H1 (cell line): ENCODE results near the gene CCDC191. TPM values are rescaled to one million over a fixed set of nuclear protein-coding genes. Genes with fewer than 3 reads are reported as not detected.

Experiments used
- CTCF ChIA-PET: fragments of 300-600 bp; sonication (Branson Sonifier 250); formaldehyde crosslinking; loops from one replicate; lab custom pipeline; 2021; ENCODE audit not compliant: partially characterized antibody; lab: Charles Lee
- POLR2A ChIA-PET: fragments of 300-600 bp; sonication (Branson Sonifier 250); formaldehyde crosslinking; loops from one replicate; lab custom pipeline; 2021; ENCODE audit warnings: inconsistent platforms; ENCODE audit not compliant: partially characterized antibody; lab: Charles Lee
- DNase-seq, 2 experiments: peaks; one replicate each; pipeline versions ENCODE4 v3.0.0 to v3.0.0-alpha.2; 2010 to 2022; ENCODE audit warnings: low spot score in 2 of 2, low read depth in 1 of 2, mixed read lengths in 1 of 2
- FAIRE-seq: peaks from 2 replicates; lab custom pipeline; 2011; peaks lifted over from hg19 to GRCh38; lab: Jason Lieb, UNC
- H2AFZ ChIP-seq: 2 replicates; pipeline ENCODE4 v1.8.1; 2012; ENCODE audit warnings: low read length, inconsistent platforms
- H2AK5ac ChIP-seq: 2 replicates; pipeline ENCODE4 v1.6.1; 2013; ENCODE audit warnings: low read depth, low read length
- H2BK120ac ChIP-seq: replicated peaks from 2 replicates; pipeline ENCODE3; 2013; ENCODE audit warnings: low read depth, low read length, inconsistent platforms
- H2BK12ac ChIP-seq: 2 replicates; pipeline ENCODE4 v1.6.1; 2013; ENCODE audit warnings: low read depth, low read length
- H2BK15ac ChIP-seq: 2 replicates; pipeline ENCODE4 v1.6.1; 2013; ENCODE audit warnings: low read length
- H2BK20ac ChIP-seq: 2 replicates; pipeline ENCODE4 v1.6.1; 2013; ENCODE audit warnings: low read length
- H2BK5ac ChIP-seq: 2 replicates; pipeline ENCODE4 v1.6.1; 2013; ENCODE audit warnings: low read depth, low read length
- H3K14ac ChIP-seq: 2 replicates; pipeline ENCODE4 v1.6.1; 2013; ENCODE audit warnings: inconsistent platforms; ENCODE audit not compliant: insufficient read length
- H3K18ac ChIP-seq: 2 replicates; pipeline ENCODE4 v1.6.1; 2013; ENCODE audit warnings: low read length; ENCODE audit errors: extremely low read depth
- H3K23ac ChIP-seq: 2 replicates; pipeline ENCODE4 v1.6.1; 2013; ENCODE audit warnings: inconsistent platforms; ENCODE audit not compliant: insufficient read length
- H3K23me2 ChIP-seq: 2 replicates; pipeline ENCODE4 v1.6.1; 2013; ENCODE audit warnings: low read depth, low read length
- H3K27ac ChIP-seq: 2 replicates; pipeline ENCODE4 v1.6.1; 2011; ENCODE audit warnings: low read depth, low read length, inconsistent platforms
- H3K27me3 ChIP-seq, 4 experiments: replicated peaks in 1 of 4; 1 replicate in 1 of 4; 2 replicates in 3 of 4; pipeline versions ENCODE4 v1.6.1 to v1.8.1; 2011 to 2013; ENCODE audit warnings: low read length in 3 of 4, mild to moderate bottlenecking in 3 of 4, inconsistent platforms in 2 of 4, mixed read lengths in 2 of 4, moderate library complexity in 1 of 4; ENCODE audit not compliant: control insufficient read depth in 3 of 4, insufficient read depth in 3 of 4; ENCODE audit errors: extremely low read depth in 1 of 4
- H3K36me3 ChIP-seq, 4 experiments: 2 replicates each; pipeline versions ENCODE4 v1.6.1 to v1.8.1; 2011 to 2013; ENCODE audit warnings: mild to moderate bottlenecking in 4 of 4, low read length in 3 of 4, moderate library complexity in 2 of 4, control low read depth in 1 of 4, inconsistent platforms in 1 of 4; ENCODE audit not compliant: insufficient read depth in 4 of 4, control insufficient read depth in 2 of 4
- H3K4ac ChIP-seq: replicated peaks from 2 replicates; pipeline ENCODE3; 2013; ENCODE audit warnings: low read length, low read depth, mixed read lengths, inconsistent platforms; ENCODE audit not compliant: insufficient read length
- H3K4me1 ChIP-seq, 4 experiments: replicated peaks in 1 of 4; 1 replicate in 1 of 4; 2 replicates in 3 of 4; pipeline versions ENCODE4 v1.6.1 to v1.8.1; 2011 to 2013; ENCODE audit warnings: low read length in 3 of 4, inconsistent platforms in 2 of 4, mixed read lengths in 1 of 4; ENCODE audit not compliant: insufficient read depth in 4 of 4, control insufficient read depth in 3 of 4
- H3K4me2 ChIP-seq, 2 experiments: 2 replicates each; pipeline versions ENCODE4 v1.6.1 to v1.8.1; 2011 to 2013; ENCODE audit warnings: low read depth in 2 of 2, low read length in 2 of 2, control low read depth in 1 of 2, inconsistent platforms in 1 of 2, mild to moderate bottlenecking in 1 of 2; ENCODE audit not compliant: insufficient read depth in 1 of 2
- H3K4me3 ChIP-seq, 4 experiments: fragments of 200-600, 300-600 bp in 1 of 4; sonication (generic), shearing (Covaris generic), sonication (Bioruptor Twin) in 1 of 4; 2 replicates each; pipeline versions ENCODE4 v1.5.1 to v1.8.1; 2011 to 2016; ENCODE audit warnings: low read length in 4 of 4, low read depth in 3 of 4, control low read depth in 2 of 4, inconsistent platforms in 2 of 4, mild to moderate bottlenecking in 2 of 4, mixed read lengths in 1 of 4, moderate library complexity in 1 of 4; ENCODE audit not compliant: insufficient read depth in 2 of 4; ENCODE audit errors: extremely low read depth in 1 of 4
- H3K56ac ChIP-seq: replicated peaks from 2 replicates; pipeline ENCODE3; 2013; ENCODE audit warnings: low read depth, mild to moderate bottlenecking, mixed read lengths, low read length, inconsistent platforms; ENCODE audit not compliant: insufficient read length
- H3K79me1 ChIP-seq: 2 replicates; pipeline ENCODE4 v1.6.1; 2013; ENCODE audit warnings: low read depth, low read length, control low read depth
- H3K79me2 ChIP-seq, 2 experiments: 2 replicates each; pipeline versions ENCODE4 v1.6.1 to v1.8.1; 2012 to 2013; ENCODE audit warnings: low read length in 2 of 2, mild to moderate bottlenecking in 2 of 2, inconsistent platforms in 1 of 2; ENCODE audit not compliant: insufficient read depth in 2 of 2, control insufficient read depth in 1 of 2
- H3K9ac ChIP-seq, 4 experiments: replicated peaks in 1 of 4; 1 replicate in 1 of 4; 2 replicates in 3 of 4; pipeline versions ENCODE4 v1.6.1 to v1.8.1; 2011 to 2013; ENCODE audit warnings: low read depth in 3 of 4, low read length in 3 of 4, control low read depth in 2 of 4, mild to moderate bottlenecking in 2 of 4, moderate library complexity in 2 of 4, inconsistent platforms in 1 of 4; ENCODE audit errors: extremely low read depth in 1 of 4
- H3K9me3 ChIP-seq, 2 experiments: 2 replicates each; pipeline versions ENCODE4 v1.6.1 to v1.8.1; 2012 to 2013; ENCODE audit warnings: mild to moderate bottlenecking in 2 of 2, moderate library complexity in 2 of 2, control low read depth in 1 of 2, inconsistent platforms in 1 of 2, low read depth in 1 of 2, low read length in 1 of 2, mixed read lengths in 1 of 2; ENCODE audit not compliant: insufficient read depth in 2 of 2
- H4K20me1 ChIP-seq, 2 experiments: replicated peaks in 1 of 2; 2 replicates each; pipeline versions ENCODE3 to v1.8.1; 2011 to 2013; ENCODE audit warnings: inconsistent platforms in 2 of 2, low read length in 2 of 2, mild to moderate bottlenecking in 1 of 2; ENCODE audit not compliant: insufficient read depth in 2 of 2, control insufficient read depth in 1 of 2
- H4K5ac ChIP-seq: 2 replicates; pipeline ENCODE4 v1.6.1; 2013; ENCODE audit warnings: low read length, low read depth, mixed read lengths, inconsistent platforms; ENCODE audit not compliant: insufficient read length
- H4K8ac ChIP-seq: 2 replicates; pipeline ENCODE4 v1.8.0; 2013; ENCODE audit warnings: mild to moderate bottlenecking, moderate library complexity, low read length, inconsistent platforms; ENCODE audit not compliant: insufficient read depth; ENCODE audit errors: extremely low read depth
- H4K91ac ChIP-seq: replicated peaks from 2 replicates; pipeline ENCODE3; 2013; ENCODE audit warnings: low read length, mixed read lengths, inconsistent platforms; ENCODE audit not compliant: insufficient read length
- ASH2L ChIP-seq: fragments of 200-600, 300-600 bp; sonication (generic); IDR thresholded peaks from one replicate; pipeline ENCODE4 v1.7.1; 2017; ENCODE audit warnings: low read length
- CBX5 ChIP-seq: fragments of 300-800, 300-1000 bp; sonication (generic); IDR thresholded peaks from 2 replicates; pipeline ENCODE4 v1.7.1; 2016; ENCODE audit warnings: antibody characterized with exemption, low read length, low read depth
- JUN ChIP-seq: IDR thresholded peaks from 2 replicates; pipeline ENCODE4 v1.6.1; 2011; ENCODE audit warnings: low read depth, mild to moderate bottlenecking, improper control_type of control experiment, low read length
- KDM5A ChIP-seq: fragments of 200-600 bp; IDR thresholded peaks from 2 replicates; pipeline ENCODE4 v1.7.1; 2012; ENCODE audit warnings: mild to moderate bottlenecking, low read length, inconsistent platforms, mixed read lengths
- RBBP5 ChIP-seq: IDR thresholded peaks from 2 replicates; pipeline ENCODE4 v1.7.1; 2012; ENCODE audit warnings: low read depth, mild to moderate bottlenecking, inconsistent platforms, low read length, moderate library complexity, borderline replicate concordance
- RXRA ChIP-seq: IDR thresholded peaks from 2 replicates; pipeline ENCODE4 v1.6.1; 2011; ENCODE audit warnings: low read depth, mild to moderate bottlenecking, low read length, moderate library complexity; ENCODE audit not compliant: insufficient read depth
- SAP30 ChIP-seq: fragments of 300-600 bp; sonication (generic); IDR thresholded peaks from 2 replicates; pipeline ENCODE4 v1.7.1; 2012; ENCODE audit warnings: low read length, moderate library complexity, mild to moderate bottlenecking, inconsistent platforms; ENCODE audit not compliant: insufficient read depth, insufficient replicate concordance
- TAF1 ChIP-seq: IDR thresholded peaks from 2 replicates; pipeline ENCODE4 v1.6.1; 2011; ENCODE audit warnings: mild to moderate bottlenecking, low read depth, low read length
- TBP ChIP-seq: IDR thresholded peaks from 2 replicates; pipeline ENCODE4 v1.6.1; 2011; ENCODE audit warnings: low read depth, low read length, improper control_type of control experiment
- WGBS, 2 experiments: shearing (Covaris generic) in 1 of 2; methylation state at CpG; one replicate each; pipeline versions ENCODE4 v1.1.6 to v1.1.7; 2013 to 2015; ENCODE audit warnings: low lambda C conversion rate in 2 of 2, mixed read lengths in 2 of 2, inconsistent platforms in 1 of 2, low coverage in 1 of 2, missing lambda C conversion rate in 1 of 2; ENCODE audit not compliant: insufficient replicate concordance in 2 of 2, insufficient coverage in 1 of 2, insufficient read length in 1 of 2; ENCODE audit errors: extremely low coverage in 1 of 2, missing lambda C conversion rate in 1 of 2; 5-methylcytosine and 5-hydroxymethylcytosine counted together
- polyA plus RNA-seq, 7 experiments: library from polyadenylated mRNA; depleted of rRNA in 3 of 7; stranded (reverse) in 5 of 7; unstranded in 2 of 7; fragments of >200 nt in 5 of 7; fragments of 200-250 nt in 2 of 7; gene quantifications; 1 replicate in 5 of 7; 2 replicates in 1 of 7; 4 replicates in 1 of 7; pipeline versions ENCODE4 v1.2.1 to v1.2.3, GENCODE V29; 2011 to 2013; ENCODE audit warnings: missing spikeins in 2 of 7, mixed read lengths in 2 of 7
- total RNA-seq: library from RNA; stranded (reverse); fragmentation: NEBNext Ultra II Directional; extraction: Animal tissue kit (Norgen Biotek cat#: 25700); gene quantifications from 2 replicates; pipeline ENCODE4 v1.2.1, GENCODE V29; 2021
- TF ChIP-seq, protein P1 (sequence below), 3 experiments: IDR thresholded peaks; 1 replicate in 2 of 3; 2 replicates in 1 of 3; pipeline versions ENCODE4 v1.5.1 to v1.6.1; 2011; ENCODE audit warnings: low read length in 3 of 3, mild to moderate bottlenecking in 3 of 3, inconsistent platforms in 2 of 3, low read depth in 1 of 3, moderate library complexity in 1 of 3; ENCODE audit not compliant: insufficient read depth in 1 of 3; ENCODE audit errors: control extremely low read depth in 1 of 3
- TF ChIP-seq, protein P2 (sequence below): IDR thresholded peaks from 2 replicates; pipeline ENCODE4 v1.6.1; 2012; ENCODE audit warnings: inconsistent platforms

CCDC191 gene
- total and polyA plus RNA-seq, 2 of the 8 experiments (the other 6 are each of a cell fraction or from before 2014, with no cell fraction given) = 0.65 to 1.3 TPM

GRCh38 chr3:114086356-114086755 lies 30.0 kb upstream of the CCDC191 start:
- Histone ChIP-seq H3K36me3 (peaks cover 10 to 61% (median 32%) of the 10 kb centered on the region in 4 experiments; a peak in 6 of 8 replicates), H3K23me2 (no peaks in the 10 kb centered on the region), H2BK5ac (no peak overlapping the region), H3K79me1 (no peaks in the 10 kb centered on the region), H4K20me1 (no peaks in the 10 kb centered on the region), H2BK120ac (no peak overlapping the region), H2BK12ac (no peak overlapping the region), H3K9ac (no peak overlapping the region), H2BK20ac (no peak overlapping the region)
- DNase-seq = no peak
- TF ChIP-seq KDM5A (no peak), RBBP5 (no peak), SAP30 (no peak), TAF1 (no peak), ASH2L (no peak), CBX5 (no peak), RXRA (no peak), JUN (no peak), TBP (no peak)
- TF ChIP-seq, protein P1, sequence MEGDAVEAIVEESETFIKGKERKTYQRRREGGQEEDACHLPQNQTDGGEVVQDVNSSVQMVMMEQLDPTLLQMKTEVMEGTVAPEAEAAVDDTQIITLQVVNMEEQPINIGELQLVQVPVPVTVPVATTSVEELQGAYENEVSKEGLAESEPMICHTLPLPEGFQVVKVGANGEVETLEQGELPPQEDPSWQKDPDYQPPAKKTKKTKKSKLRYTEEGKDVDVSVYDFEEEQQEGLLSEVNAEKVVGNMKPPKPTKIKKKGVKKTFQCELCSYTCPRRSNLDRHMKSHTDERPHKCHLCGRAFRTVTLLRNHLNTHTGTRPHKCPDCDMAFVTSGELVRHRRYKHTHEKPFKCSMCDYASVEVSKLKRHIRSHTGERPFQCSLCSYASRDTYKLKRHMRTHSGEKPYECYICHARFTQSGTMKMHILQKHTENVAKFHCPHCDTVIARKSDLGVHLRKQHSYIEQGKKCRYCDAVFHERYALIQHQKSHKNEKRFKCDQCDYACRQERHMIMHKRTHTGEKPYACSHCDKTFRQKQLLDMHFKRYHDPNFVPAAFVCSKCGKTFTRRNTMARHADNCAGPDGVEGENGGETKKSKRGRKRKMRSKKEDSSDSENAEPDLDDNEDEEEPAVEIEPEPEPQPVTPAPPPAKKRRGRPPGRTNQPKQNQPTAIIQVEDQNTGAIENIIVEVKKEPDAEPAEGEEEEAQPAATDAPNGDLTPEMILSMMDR (IDR thresholded peaks at IDR 0.05; ENCODE audit: control extremely low read depth in 1 of 3, insufficient read depth in 1 of 3, low read depth in 1 of 3, low read length in 3 of 3) = no peak
- TF ChIP-seq, protein P2, sequence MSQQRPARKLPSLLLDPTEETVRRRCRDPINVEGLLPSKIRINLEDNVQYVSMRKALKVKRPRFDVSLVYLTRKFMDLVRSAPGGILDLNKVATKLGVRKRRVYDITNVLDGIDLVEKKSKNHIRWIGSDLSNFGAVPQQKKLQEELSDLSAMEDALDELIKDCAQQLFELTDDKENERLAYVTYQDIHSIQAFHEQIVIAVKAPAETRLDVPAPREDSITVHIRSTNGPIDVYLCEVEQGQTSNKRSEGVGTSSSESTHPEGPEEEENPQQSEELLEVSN = no peak
- TF ChIP-seq, all 59 proteins: peak for 0
- H4K8ac ChIP-seq = no peak overlapping the region
- no peaks in the 10 kb centered on the region; a peak in 1 of 7 replicates for H3K4me1 ChIP-seq
- H3K56ac ChIP-seq = no peak overlapping the region
- no peak overlapping the region for H2AFZ ChIP-seq
- H3K23ac ChIP-seq = no peak overlapping the region
- FAIRE-seq = no peak
- H3K4ac ChIP-seq = no peak overlapping the region
- CTCF ChIA-PET = interaction anchor here (0.6 kb wide), 1 partner anchor 14 kb away, joined by 3 read pairs; no protein-coding TSS in a partner anchor
- H2AK5ac ChIP-seq = no peak overlapping the region
- POLR2A ChIA-PET = interaction anchor here (1.9 kb wide), 1 partner anchor 10 kb away, joined by 4 read pairs; no protein-coding TSS in a partner anchor
- no peaks in the 10 kb centered on the region for H3K9me3 ChIP-seq
- H3K27ac ChIP-seq = no peak overlapping the region
- H3K79me2 ChIP-seq = no peaks in the 10 kb centered on the region
- H3K4me3 ChIP-seq = no peak overlapping the region
- no peak overlapping the region for H4K91ac ChIP-seq
- H3K14ac ChIP-seq = no peak overlapping the region
- no peak overlapping the region for H3K4me2 ChIP-seq
- H2BK15ac ChIP-seq = no peak overlapping the region
- H4K5ac ChIP-seq = no peak overlapping the region
- whole genome bisulfite sequencing, 2 experiments = 98% methylated on average over 2 of the region's 2 CpGs; no CpG with 5 or more reads in 1 of the 2 experiments
- H3K27me3 ChIP-seq = no peaks in the 10 kb centered on the region
- no peak overlapping the region for H3K18ac ChIP-seq
